T-helper 2 cell treated with Interferon-gamma antibody and Interleukin-4, amounts not matched to agents 5 μg/mL and 100 μg/mL, for 36 hours (primary cell): ENCODE results near the gene ABHD14A.
"Not testable (repeated sequence)": the region's sequence is repeated elsewhere in the genome, so short reads cannot be mapped to it uniquely, and the experiment has no call there.

Experiments used
- DNase-seq: peaks from one replicate; pipeline ENCODE4 v3.0.0; 2021; ENCODE audit warnings: low spot score
- H3K27ac Mint-ChIP-seq: one replicate; pipeline ENCODE4 v1.8.0; 2021; ENCODE audit warnings: mild to moderate bottlenecking, mixed read lengths
- H3K27me3 Mint-ChIP-seq: one replicate; pipeline ENCODE4 v1.8.0; 2021; ENCODE audit warnings: low read depth, mixed read lengths
- H3K36me3 Mint-ChIP-seq: one replicate; pipeline ENCODE4 v1.8.0; 2021; ENCODE audit warnings: low read depth, mixed read lengths
- H3K4me1 Mint-ChIP-seq: one replicate; pipeline ENCODE4 v1.8.0; 2021; ENCODE audit warnings: low read depth, mixed read lengths
- H3K4me3 Mint-ChIP-seq: one replicate; pipeline ENCODE4 v1.8.0; 2022; ENCODE audit warnings: mild to moderate bottlenecking, moderate library complexity, mixed read lengths
- H3K9me3 Mint-ChIP-seq: one replicate; pipeline ENCODE4 v1.8.0; 2021; ENCODE audit warnings: mixed read lengths

The ABHD14A gene

GRCh38 chr3:51982838-51983577 is 8.1 kb downstream of the ABHD14A start, which contains the start of gene ACY1:
TSS of gene ACY1 (plus strand) at chr3:51983535. CDS start at chr3:51984065, 530 bp downstream.
- Mint-ChIP-seq H3K27ac (peak within 1 kb of the TSS; percentile 93), H3K9me3 (no peaks in the 10 kb centered on the region), H3K4me1 (peaks cover 23% of the 10 kb centered on the region), H3K4me3 (peak within 1 kb of the TSS; percentile 96), H3K36me3 (peaks cover 3% of the 10 kb centered on the region), H3K27me3 (no peaks in the 10 kb centered on the region)
- peak; percentile 87 for DNase-seq

- DNase-seq: no peak
- H3K4me3 Mint-ChIP-seq: peak overlapping the region; percentile 96
- peaks cover 23% of the 10 kb centered on the region for H3K4me1 Mint-ChIP-seq
- H3K36me3 Mint-ChIP-seq: peaks cover 3% of the 10 kb centered on the region
- H3K27me3 Mint-ChIP-seq: no peaks in the 10 kb centered on the region
- H3K9me3 Mint-ChIP-seq: no peaks in the 10 kb centered on the region
- peak overlapping the region; percentile 93 for H3K27ac Mint-ChIP-seq
Observed at GRCh38 chr3:51983578-51984268, 8.9 kb downstream of the ABHD14A start.

DNA sequence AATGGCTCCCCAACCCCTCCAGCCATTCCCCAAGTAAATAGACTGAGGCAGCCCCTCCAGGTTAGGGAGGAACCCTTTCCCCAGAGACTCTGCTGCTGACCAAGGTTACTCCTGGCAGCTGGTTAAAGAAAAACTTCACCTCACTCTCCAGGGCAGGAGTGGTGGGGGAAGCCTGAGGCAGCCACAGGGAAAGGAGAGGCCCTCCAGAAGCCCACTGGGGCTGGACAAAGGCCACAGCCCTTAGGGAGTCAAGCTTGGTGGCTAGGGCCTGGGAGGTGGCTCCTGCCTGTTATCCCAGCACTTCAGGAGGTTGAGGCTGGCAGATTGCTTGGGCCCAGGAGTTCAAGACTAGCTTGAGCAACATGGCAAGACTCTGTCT is 9.4 kb downstream of the ABHD14A start:
- Mint-ChIP-seq H3K4me1 (peaks cover 23% of the 10 kb centered on the region), H3K36me3 (peaks cover 3% of the 10 kb centered on the region), H3K4me3 (peak overlapping the region; percentile 96), H3K9me3 (no peaks in the 10 kb centered on the region), H3K27me3 (no peaks in the 10 kb centered on the region), H3K27ac (peak overlapping the region; percentile 72)
- no peak for DNase-seq

DNA sequence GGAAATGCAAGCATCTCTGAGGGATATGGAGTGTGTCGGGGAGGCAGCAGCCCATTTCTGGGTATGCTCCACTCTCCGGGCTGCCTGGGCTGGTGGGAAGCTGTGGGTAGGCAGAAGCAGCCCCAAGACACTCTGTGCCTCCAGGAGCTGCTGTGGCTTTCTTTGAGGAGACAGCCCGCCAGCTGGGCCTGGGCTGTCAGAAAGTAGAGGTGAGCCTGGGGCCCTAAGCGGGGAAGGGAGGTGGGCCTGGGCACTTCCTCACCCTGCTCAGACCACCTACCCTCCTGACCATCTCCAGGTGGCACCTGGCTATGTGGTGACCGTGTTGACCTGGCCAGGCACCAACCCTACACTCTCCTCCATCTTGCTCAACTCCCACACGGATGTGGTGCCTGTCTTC is 10.2 kb downstream of the ABHD14A start:
- DNase-seq: no peak
- Mint-ChIP-seq H3K9me3 (no peaks in the 10 kb centered on the region), H3K36me3 (peaks cover 3% of the 10 kb centered on the region), H3K4me3 (peak overlapping the region; percentile 29), H3K4me1 (peaks cover 23% of the 10 kb centered on the region), H3K27ac (peak overlapping the region; percentile 72), H3K27me3 (no peaks in the 10 kb centered on the region)

GRCh38 chr3:51986010-51986947 is 11.4 kb downstream of the ABHD14A start:
- no peak overlapping the region for H3K27ac Mint-ChIP-seq
- no peak overlapping the region for H3K4me3 Mint-ChIP-seq
- DNase-seq: no peak
- peaks cover 21% of the 10 kb centered on the region for H3K4me1 Mint-ChIP-seq
- no peaks in the 10 kb centered on the region for H3K27me3 Mint-ChIP-seq
- peaks cover 3% of the 10 kb centered on the region for H3K36me3 Mint-ChIP-seq
- H3K9me3 Mint-ChIP-seq: no peaks in the 10 kb centered on the region

DNA sequence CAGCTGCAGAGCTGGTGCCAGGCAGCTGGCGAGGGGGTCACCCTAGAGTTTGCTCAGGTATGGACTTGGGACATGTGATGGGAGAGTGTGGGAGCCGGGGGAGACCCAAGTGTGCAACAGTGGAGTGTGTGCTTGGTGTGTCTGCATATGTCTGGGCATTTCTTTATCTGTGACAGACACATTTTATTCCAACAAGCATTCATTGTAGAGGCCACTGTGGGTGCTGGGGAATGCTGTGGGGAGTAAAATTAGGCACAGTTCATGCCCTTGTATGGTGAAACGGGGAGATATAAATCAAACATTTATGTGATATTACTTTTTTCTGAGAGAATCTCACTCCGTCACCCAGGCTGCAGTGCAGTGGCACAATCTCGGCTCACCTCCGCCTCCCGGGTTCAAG is 12.7 kb downstream of the ABHD14A start:
- no peak for DNase-seq
- peaks cover 6% of the 10 kb centered on the region for H3K36me3 Mint-ChIP-seq
- peaks cover 17% of the 10 kb centered on the region for H3K4me1 Mint-ChIP-seq
- H3K27ac Mint-ChIP-seq: no peak overlapping the region
- no peak overlapping the region for H3K4me3 Mint-ChIP-seq
- H3K9me3 Mint-ChIP-seq: no peaks in the 10 kb centered on the region
- no peaks in the 10 kb centered on the region for H3K27me3 Mint-ChIP-seq

GRCh38 chr3:51988286-51989146 is 13.7 kb downstream of the ABHD14A start:
- DNase-seq: no peak

GRCh38 chr3:51990501-51990971 is 15.7 kb downstream of the ABHD14A start:
- H3K4me3 Mint-ChIP-seq, DNase-seq, H3K27me3 Mint-ChIP-seq, H3K9me3 Mint-ChIP-seq, H3K27ac Mint-ChIP-seq: not testable (repeated sequence)
- Mint-ChIP-seq H3K36me3 (peaks cover 33% of the 10 kb centered on the region), H3K4me1 (peaks cover 20% of the 10 kb centered on the region)

More at GRCh38 chr3:51988286-51989146, 13.7 kb downstream of the ABHD14A start:
- no peak overlapping the region for H3K4me3 Mint-ChIP-seq
- H3K27me3 Mint-ChIP-seq: no peaks in the 10 kb centered on the region
- peak overlapping the region; percentile 53 for H3K27ac Mint-ChIP-seq
- peaks cover 15% of the 10 kb centered on the region for H3K4me1 Mint-ChIP-seq
- peaks cover 13% of the 10 kb centered on the region for H3K36me3 Mint-ChIP-seq
- H3K9me3 Mint-ChIP-seq: no peaks in the 10 kb centered on the region

DNA sequence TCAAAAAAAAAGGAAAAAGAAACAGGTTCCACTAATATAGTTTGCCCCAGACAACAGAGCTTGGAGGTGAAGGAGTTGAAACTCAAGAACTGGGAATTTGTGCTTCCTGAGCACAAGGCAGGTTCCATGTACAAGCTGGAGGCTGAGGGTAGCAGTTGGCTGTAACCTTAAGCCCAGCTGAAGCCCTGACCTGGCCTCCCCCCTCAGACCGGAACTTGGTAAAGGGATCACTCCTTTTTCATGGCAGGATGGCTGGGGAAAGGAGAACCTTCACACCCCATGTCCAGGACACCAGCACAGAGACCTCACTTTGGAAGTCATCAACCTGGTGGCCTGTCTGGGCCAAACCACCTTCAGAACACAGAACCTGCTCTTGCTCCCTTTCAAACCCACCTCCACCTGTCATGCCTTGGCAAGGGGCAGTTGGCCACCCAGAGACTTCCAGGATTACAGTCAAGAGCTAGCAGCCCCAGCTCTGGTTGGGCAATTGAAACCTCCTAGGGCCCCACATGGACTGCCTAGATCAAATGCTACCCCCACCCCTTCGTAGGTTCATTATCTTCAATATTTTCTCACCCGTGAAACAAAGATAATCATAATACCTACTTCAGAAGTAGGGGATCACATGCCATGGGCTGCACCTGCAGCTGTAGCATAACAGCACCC is 17.3 kb downstream of the ABHD14A start:
- no peak for DNase-seq
- H3K9me3 Mint-ChIP-seq: no peaks in the 10 kb centered on the region
- H3K27me3 Mint-ChIP-seq: peaks cover 2% of the 10 kb centered on the region
- H3K27ac Mint-ChIP-seq: no peak overlapping the region
- peaks cover 24% of the 10 kb centered on the region for H3K4me1 Mint-ChIP-seq
- no peak overlapping the region for H3K4me3 Mint-ChIP-seq
- H3K36me3 Mint-ChIP-seq: peaks cover 37% of the 10 kb centered on the region

GRCh38 chr3:51993657-51994056 is 18.8 kb downstream of the ABHD14A start:
- H3K36me3 Mint-ChIP-seq: peaks cover 37% of the 10 kb centered on the region
- not testable (repeated sequence) for DNase-seq, H3K27ac Mint-ChIP-seq, H3K9me3 Mint-ChIP-seq, H3K27me3 Mint-ChIP-seq
- H3K4me1 Mint-ChIP-seq: peaks cover 26% of the 10 kb centered on the region
- peak overlapping the region; percentile 100 for H3K4me3 Mint-ChIP-seq

DNA sequence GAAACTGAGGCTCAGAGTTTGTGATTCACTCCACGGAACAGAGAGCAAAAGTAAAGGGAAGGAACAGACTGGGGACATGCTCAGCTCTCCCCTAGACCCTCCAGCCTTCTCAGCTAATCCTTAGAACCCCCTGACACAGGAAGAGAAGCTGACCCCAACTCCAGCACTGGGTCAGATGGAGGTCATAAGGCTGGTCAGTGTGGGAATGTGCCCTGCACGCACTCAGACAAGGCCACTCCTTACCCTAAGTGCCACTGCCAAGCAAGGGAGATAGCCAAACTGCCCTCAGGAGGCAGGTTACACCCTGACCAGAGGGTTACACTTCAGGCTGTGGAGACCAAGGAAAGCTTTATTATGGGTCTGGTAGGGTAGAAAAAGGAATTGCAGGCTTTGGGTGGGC is 19.7 kb downstream of the ABHD14A start:
- H3K9me3 Mint-ChIP-seq: no peaks in the 10 kb centered on the region
- peaks cover 37% of the 10 kb centered on the region for H3K36me3 Mint-ChIP-seq
- no peak for DNase-seq
- peak overlapping the region; percentile 100 for H3K27ac Mint-ChIP-seq
- H3K4me3 Mint-ChIP-seq: peak overlapping the region; percentile 100
- H3K27me3 Mint-ChIP-seq: peaks cover 9% of the 10 kb centered on the region
- peaks cover 26% of the 10 kb centered on the region for H3K4me1 Mint-ChIP-seq

DNA sequence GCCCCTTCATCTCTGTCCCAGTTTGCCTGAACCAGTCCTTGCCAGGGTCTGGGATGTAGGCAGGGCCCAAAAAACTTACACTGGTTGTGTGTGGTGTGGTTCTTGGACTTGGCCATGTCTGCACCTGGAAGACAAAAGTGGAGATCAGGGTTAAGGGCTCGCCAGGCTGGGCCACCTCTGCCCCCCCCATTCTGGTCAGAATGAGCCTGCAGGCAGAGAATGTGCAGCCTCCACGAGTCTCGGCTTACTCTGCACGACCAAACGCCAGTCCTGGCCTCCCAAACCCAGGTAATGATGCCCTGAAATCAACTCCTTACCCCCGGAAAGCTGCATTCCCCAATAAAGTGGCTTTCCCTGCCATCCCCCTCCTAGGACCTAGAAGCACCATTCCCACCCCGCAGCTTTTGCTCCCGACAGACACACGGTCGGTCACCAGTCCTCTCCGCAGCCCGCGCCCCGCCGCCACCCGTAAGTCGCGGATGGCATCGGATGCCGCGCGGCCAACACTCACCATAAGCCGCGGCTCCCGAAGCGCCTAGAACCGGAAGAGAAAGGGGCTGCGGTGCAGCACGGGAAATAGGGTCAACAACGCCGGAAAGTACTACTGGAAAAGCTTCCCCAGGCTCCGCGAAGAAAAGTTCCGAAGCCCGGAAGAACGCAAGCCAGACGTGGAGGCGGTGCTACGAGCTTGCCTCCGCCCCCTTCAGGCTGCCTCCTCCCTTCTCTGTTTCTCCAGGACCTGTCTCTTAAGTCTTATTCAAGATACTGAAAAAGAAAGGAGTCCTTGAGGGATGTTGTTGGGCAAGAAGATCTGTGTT is 20.7 kb downstream of the ABHD14A start, which contains the start of gene RPL29:
RPL29 (minus strand) TSS at position 550 of the 818 bp plus-strand sequence; CDS start at position 116, 434 bp downstream.
- Mint-ChIP-seq H3K4me3 (peak within 1 kb of the TSS; percentile 100), H3K27ac (peak within 1 kb of the TSS; percentile 100), H3K36me3 (peaks cover 37% of the 10 kb centered on the region), H3K4me1 (peaks cover 26% of the 10 kb centered on the region), H3K9me3 (no peaks in the 10 kb centered on the region), H3K27me3 (peaks cover 13% of the 10 kb centered on the region)
- DNase-seq: peak; percentile 89
